Hepatocyte (in vitro differentiated cells): ENCODE measurements around the gene CACNA1C. TPM values are rescaled to one million over a fixed set of nuclear protein-coding genes. Genes with fewer than 3 reads are reported as not detected.
"Not testable (repeated sequence)": the region's sequence is repeated elsewhere in the genome, so short reads cannot be mapped to it uniquely, and the experiment has no call there.

ENCODE experiments used
- DNase-seq: peaks from one replicate; pipeline ENCODE4 v3.0.0-alpha.2; 2016; ENCODE audit warnings: low spot score
- H2AFZ ChIP-seq: fragments of 200-600 bp; sonication (generic); 2 replicates; pipeline ENCODE4 v1.6.0; 2016; ENCODE audit warnings: antibody characterized with exemption, mild to moderate bottlenecking
- H3K27ac ChIP-seq: fragments of 200-600 bp; sonication (generic); 2 replicates; pipeline ENCODE4 v1.5.1; 2016; ENCODE audit warnings: mild to moderate bottlenecking
- H3K27me3 ChIP-seq: fragments of 200-600 bp; sonication (generic); 2 replicates; pipeline ENCODE4 v1.6.1; 2016
- H3K36me3 ChIP-seq: fragments of 200-600 bp; sonication (generic); replicated peaks from 2 replicates; pipeline ENCODE4 v1.5.1; 2016; ENCODE audit warnings: low read depth; ENCODE audit not compliant: insufficient read depth
- H3K4me1 ChIP-seq: fragments of 200-600 bp; sonication (generic); 2 replicates; pipeline ENCODE4 v1.5.1; 2016; ENCODE audit warnings: mild to moderate bottlenecking, moderate library complexity; ENCODE audit not compliant: insufficient read depth
- H3K4me2 ChIP-seq: fragments of 200-600 bp; sonication (generic); 2 replicates; pipeline ENCODE4 v1.6.0; 2016
- H3K4me3 ChIP-seq: fragments of 200-600 bp; sonication (generic); 2 replicates; pipeline ENCODE4 v1.5.1; 2016; ENCODE audit warnings: mild to moderate bottlenecking
- H3K79me2 ChIP-seq: fragments of 200-600 bp; sonication (generic); 2 replicates; pipeline ENCODE4 v1.6.0; 2017; ENCODE audit warnings: mild to moderate bottlenecking
- H3K9me2 ChIP-seq: fragments of 200-600 bp; sonication (generic); replicated peaks from 2 replicates; pipeline ENCODE4 v1.6.0; 2017; ENCODE audit warnings: mild to moderate bottlenecking; ENCODE audit not compliant: insufficient read depth
- H3K9me3 ChIP-seq: fragments of 200-600 bp; sonication (generic); 2 replicates; pipeline ENCODE4 v1.5.1; 2016; ENCODE audit warnings: low read depth, mild to moderate bottlenecking
- H4K20me1 ChIP-seq: fragments of 200-600 bp; sonication (generic); 2 replicates; pipeline ENCODE4 v1.6.0; 2016; ENCODE audit warnings: mild to moderate bottlenecking; ENCODE audit not compliant: insufficient read depth, poor library complexity, severe bottlenecking
- EZH2 ChIP-seq: fragments of 200-600 bp; sonication (generic); IDR thresholded peaks from 2 replicates; pipeline ENCODE4 v1.6.1; 2016; ENCODE audit warnings: antibody characterized with exemption, mild to moderate bottlenecking, borderline replicate concordance
- EZH2phosphoT487 ChIP-seq: fragments of 200-600 bp; sonication (generic); IDR thresholded peaks from one replicate; pipeline ENCODE4 v1.6.1; 2018; ENCODE audit warnings: antibody characterized with exemption, mild to moderate bottlenecking, low read depth, moderate library complexity; ENCODE audit not compliant: unreplicated experiment, severe bottlenecking
- WGBS: methylation state at CpG from one replicate; pipeline ENCODE4 v1.1.6; 2016; ENCODE audit warnings: low lambda C conversion rate; ENCODE audit errors: missing lambda C conversion rate; 5-methylcytosine and 5-hydroxymethylcytosine counted together
- polyA plus RNA-seq: library from polyadenylated mRNA; unstranded; fragments of >200 nt; fragmentation: Nextera tagmentation; extraction: Ambion mirVana; gene quantifications from 2 replicates; pipeline ENCODE4 v1.2.1, GENCODE V29; 2016
- total RNA-seq: library from RNA; depleted of rRNA; stranded (reverse); fragments of >200 nt; gene quantifications from 2 replicates; pipeline ENCODE4 v1.2.3, GENCODE V29; 2014
- TF ChIP-seq, protein P1 (sequence below): fragments of 200-600 bp; sonication (generic); IDR thresholded peaks from 2 replicates; pipeline ENCODE4 v1.5.1; 2016; ENCODE audit warnings: antibody characterized with exemption, mild to moderate bottlenecking; ENCODE audit not compliant: poor library complexity

Gene CACNA1C
- total and polyA plus RNA-seq, 2 experiments from 2014 or later: 3.2 to 4.0 TPM

DNA sequence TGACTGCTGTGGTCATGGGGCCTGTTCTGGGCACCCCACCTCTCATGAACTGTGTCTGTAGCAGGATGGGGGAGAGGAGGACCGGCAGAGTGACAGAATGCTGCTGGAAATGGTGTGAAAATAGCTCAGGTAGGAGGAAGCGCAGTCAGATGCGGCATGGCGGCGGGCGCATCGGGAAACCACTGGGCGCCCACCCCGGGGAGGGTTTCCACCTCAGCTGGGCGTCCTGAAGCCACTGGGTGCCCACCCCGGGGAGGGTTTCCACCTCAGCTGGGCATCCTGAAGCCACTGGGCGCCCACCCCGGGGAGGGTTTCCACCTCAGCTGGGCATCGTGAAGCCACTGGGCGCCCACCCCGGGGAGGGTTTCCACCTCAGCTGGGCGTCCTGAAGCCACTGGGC lies 52.6 kb downstream of the CACNA1C start:
- not testable (repeated sequence) for H3K79me2 ChIP-seq, H3K4me2 ChIP-seq, H3K4me3 ChIP-seq, H3K9me2 ChIP-seq, H3K36me3 ChIP-seq, H2AFZ ChIP-seq, DNase-seq, H3K27me3 ChIP-seq, H3K27ac ChIP-seq, H3K4me1 ChIP-seq, H3K9me3 ChIP-seq, H4K20me1 ChIP-seq
- WGBS: 97% methylated on average over 10 of the region's 17 CpGs

DNA sequence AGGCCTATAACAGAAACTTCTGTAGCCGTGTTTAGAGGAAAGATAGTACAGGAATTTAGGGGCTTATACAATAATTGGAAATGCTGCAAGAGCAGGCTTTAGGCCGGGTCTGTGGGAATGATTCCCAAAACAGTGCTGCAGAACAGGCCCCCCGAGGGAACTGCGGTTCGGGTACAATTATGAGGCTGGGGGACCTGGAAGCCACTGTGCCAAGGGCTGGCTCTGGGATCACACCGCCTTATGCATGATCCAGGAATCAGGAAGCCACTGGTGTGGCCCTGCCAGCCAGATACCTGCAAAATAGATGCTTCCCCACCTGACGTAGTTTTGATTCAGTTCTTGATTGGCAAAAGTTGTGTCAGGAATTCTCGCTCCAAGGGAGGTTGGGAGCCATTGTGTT lies 55.4 kb downstream of the CACNA1C start:
- no peak overlapping the region for H3K27ac ChIP-seq
- TF ChIP-seq, protein P1, sequence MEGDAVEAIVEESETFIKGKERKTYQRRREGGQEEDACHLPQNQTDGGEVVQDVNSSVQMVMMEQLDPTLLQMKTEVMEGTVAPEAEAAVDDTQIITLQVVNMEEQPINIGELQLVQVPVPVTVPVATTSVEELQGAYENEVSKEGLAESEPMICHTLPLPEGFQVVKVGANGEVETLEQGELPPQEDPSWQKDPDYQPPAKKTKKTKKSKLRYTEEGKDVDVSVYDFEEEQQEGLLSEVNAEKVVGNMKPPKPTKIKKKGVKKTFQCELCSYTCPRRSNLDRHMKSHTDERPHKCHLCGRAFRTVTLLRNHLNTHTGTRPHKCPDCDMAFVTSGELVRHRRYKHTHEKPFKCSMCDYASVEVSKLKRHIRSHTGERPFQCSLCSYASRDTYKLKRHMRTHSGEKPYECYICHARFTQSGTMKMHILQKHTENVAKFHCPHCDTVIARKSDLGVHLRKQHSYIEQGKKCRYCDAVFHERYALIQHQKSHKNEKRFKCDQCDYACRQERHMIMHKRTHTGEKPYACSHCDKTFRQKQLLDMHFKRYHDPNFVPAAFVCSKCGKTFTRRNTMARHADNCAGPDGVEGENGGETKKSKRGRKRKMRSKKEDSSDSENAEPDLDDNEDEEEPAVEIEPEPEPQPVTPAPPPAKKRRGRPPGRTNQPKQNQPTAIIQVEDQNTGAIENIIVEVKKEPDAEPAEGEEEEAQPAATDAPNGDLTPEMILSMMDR: no peak
- TF ChIP-seq EZH2phosphoT487 (no peak), EZH2 (no peak)
- H4K20me1 ChIP-seq: no peaks in the 10 kb centered on the region

DNA sequence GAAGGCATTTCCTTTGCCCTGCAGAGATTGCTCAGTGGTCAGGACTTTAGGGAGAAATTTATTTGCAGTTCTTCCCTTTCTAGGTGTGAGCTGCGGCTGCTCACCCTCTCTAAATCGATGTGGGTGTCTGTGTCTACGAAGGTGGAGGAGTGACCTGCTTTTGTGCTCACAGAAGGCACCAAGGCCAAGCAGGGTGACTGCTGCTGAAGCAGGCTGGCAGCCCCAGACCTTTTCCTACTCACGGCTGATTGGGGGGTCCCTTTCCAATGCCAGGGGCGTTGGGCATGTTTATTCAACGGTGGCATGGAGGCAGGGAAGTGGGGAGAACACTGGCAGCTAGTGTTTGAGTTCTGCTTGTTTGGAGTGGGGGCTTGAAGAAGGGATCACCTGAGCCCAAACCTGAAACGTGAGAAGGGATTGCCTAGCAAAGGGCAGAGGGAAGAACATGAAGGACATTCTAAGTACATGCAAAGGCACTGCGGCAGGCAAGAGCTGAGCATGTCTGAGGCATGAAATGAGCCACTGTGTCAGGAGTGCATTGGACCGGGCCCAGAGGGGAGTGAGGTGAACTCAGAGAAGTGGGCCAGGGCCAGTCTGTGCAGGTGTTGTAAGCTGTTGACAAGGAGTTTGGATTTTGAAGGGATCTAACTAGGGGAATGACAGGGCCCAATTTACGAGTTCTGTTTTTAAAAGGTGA lies 56.3 kb downstream of the CACNA1C start:
- Histone ChIP-seq H3K9me3 (no peaks in the 10 kb centered on the region), H3K27ac (no peak overlapping the region), H3K9me2 (no peaks in the 10 kb centered on the region), H3K36me3 (no peaks in the 10 kb centered on the region), H3K4me2 (no peak overlapping the region), H2AFZ (no peak overlapping the region), H3K27me3 (no peaks in the 10 kb centered on the region), H3K4me3 (no peak overlapping the region), H4K20me1 (no peaks in the 10 kb centered on the region), H3K79me2 (peaks cover 3% of the 10 kb centered on the region), H3K4me1 (peaks cover 5% of the 10 kb centered on the region)
- TF ChIP-seq, protein P1: no peak
- TF ChIP-seq EZH2 (no peak), EZH2phosphoT487 (no peak)
- 92% methylated on average over 10 of the region's 10 CpGs for WGBS
- no peak for DNase-seq

More for the DNA sequence above, 55.4 kb downstream of the CACNA1C start:
- no peaks in the 10 kb centered on the region for H3K27me3 ChIP-seq
- DNase-seq: no peak
- peaks cover 5% of the 10 kb centered on the region for H3K4me1 ChIP-seq
- 87% methylated on average over 8 of the region's 8 CpGs for WGBS
- H3K9me3 ChIP-seq: no peaks in the 10 kb centered on the region
- H3K36me3 ChIP-seq: no peaks in the 10 kb centered on the region
- no peak overlapping the region for H2AFZ ChIP-seq
- H3K4me3 ChIP-seq: no peak overlapping the region
- H3K4me2 ChIP-seq: no peak overlapping the region
- peaks cover 3% of the 10 kb centered on the region for H3K79me2 ChIP-seq
- H3K9me2 ChIP-seq: no peaks in the 10 kb centered on the region

DNA sequence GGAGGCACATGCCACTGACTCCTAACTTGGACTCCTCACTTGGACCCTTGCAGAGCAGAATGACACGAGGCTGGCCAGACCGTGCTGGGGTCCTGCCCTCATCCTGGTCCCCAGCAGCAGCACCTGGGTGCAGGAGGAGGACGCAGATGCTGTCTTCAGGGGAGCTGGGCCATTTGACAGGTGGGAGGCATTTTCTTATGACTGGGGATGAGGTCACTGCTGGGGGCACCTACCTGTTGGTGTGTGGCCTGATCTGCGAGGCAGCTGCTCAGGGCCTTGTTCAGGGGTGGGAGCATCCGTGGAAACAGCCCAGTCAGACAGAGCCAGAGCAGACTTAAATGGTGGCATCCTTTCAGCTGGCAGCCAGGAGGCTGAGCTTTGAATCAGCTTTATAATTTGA lies 57.3 kb downstream of the CACNA1C start:
- H3K27ac ChIP-seq: no peak overlapping the region
- no peak overlapping the region for H2AFZ ChIP-seq
- no peak for TF ChIP-seq EZH2phosphoT487
- TF ChIP-seq, protein P1: no peak
- no peak for DNase-seq
- H3K36me3 ChIP-seq: no peaks in the 10 kb centered on the region
- peaks cover 3% of the 10 kb centered on the region for H3K79me2 ChIP-seq
- no peaks in the 10 kb centered on the region for H3K9me3 ChIP-seq
- 95% methylated on average over 5 of the region's 5 CpGs for WGBS
- H3K9me2 ChIP-seq: no peaks in the 10 kb centered on the region
- peaks cover 5% of the 10 kb centered on the region for H3K4me1 ChIP-seq
- H3K4me2 ChIP-seq: no peak overlapping the region
- no peak overlapping the region for H3K4me3 ChIP-seq
- H4K20me1 ChIP-seq: no peaks in the 10 kb centered on the region
- no peaks in the 10 kb centered on the region for H3K27me3 ChIP-seq
